GM21529 (cell line): ENCODE results near the gene ZNRF4.

Source experiments
- ATAC-seq: cut with Tn5 transposase; IDR thresholded peaks from one replicate; pipeline ENCODE4 v1.9.1; 2021; ENCODE audit not compliant: unreplicated experiment

Gene ZNRF4

GRCh38 chr19:5501907-5502306, 46.7 kb downstream of the ZNRF4 start:
- no peak for ATAC-seq

- no peak for ATAC-seq
Observed at GRCh38 chr19:5503598-5503997, 48.4 kb downstream of the ZNRF4 start.

GRCh38 chr19:5504114-5504513, 48.9 kb downstream of the ZNRF4 start:
- no peak for ATAC-seq
